22Rv1 (cell line): ENCODE data around the gene RNF157.

Experiments
- ZFX ChIP-seq: fragments of 450-650 bp; IDR thresholded peaks from 2 replicates; pipeline ENCODE4 v1.6.1; 2017; ENCODE audit warnings: antibody characterized with exemption, borderline replicate concordance
- TF ChIP-seq, protein P1 (sequence below): fragments of 450-650 bp; IDR thresholded peaks from 2 replicates; pipeline ENCODE4 v1.5.1; 2017; ENCODE audit warnings: mild to moderate bottlenecking

DNA sequence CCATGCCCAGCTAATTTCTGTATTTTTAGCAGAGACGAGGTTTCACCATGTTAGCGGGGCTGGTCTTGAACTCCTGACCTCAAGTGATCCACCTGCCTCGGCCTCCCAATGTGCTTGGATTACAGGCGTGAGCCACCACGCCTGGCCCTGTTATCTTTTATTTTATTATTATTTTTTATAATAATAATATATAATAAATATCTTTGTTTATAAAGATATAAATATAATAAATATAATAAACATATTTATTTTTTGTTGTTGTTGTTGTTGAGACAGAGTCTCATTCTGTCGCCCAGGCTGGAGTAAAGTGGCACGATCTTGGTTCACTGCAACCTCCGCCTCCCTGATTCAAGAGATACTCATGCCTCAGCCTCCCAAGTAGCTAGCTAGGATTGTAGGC is 7.0 kb upstream of the RNF157 start:
- TF ChIP-seq, protein P1, sequence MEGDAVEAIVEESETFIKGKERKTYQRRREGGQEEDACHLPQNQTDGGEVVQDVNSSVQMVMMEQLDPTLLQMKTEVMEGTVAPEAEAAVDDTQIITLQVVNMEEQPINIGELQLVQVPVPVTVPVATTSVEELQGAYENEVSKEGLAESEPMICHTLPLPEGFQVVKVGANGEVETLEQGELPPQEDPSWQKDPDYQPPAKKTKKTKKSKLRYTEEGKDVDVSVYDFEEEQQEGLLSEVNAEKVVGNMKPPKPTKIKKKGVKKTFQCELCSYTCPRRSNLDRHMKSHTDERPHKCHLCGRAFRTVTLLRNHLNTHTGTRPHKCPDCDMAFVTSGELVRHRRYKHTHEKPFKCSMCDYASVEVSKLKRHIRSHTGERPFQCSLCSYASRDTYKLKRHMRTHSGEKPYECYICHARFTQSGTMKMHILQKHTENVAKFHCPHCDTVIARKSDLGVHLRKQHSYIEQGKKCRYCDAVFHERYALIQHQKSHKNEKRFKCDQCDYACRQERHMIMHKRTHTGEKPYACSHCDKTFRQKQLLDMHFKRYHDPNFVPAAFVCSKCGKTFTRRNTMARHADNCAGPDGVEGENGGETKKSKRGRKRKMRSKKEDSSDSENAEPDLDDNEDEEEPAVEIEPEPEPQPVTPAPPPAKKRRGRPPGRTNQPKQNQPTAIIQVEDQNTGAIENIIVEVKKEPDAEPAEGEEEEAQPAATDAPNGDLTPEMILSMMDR: no peak
- no peak for TF ChIP-seq ZFX
